ENCODE measurements around the gene NARS2.

DNA sequence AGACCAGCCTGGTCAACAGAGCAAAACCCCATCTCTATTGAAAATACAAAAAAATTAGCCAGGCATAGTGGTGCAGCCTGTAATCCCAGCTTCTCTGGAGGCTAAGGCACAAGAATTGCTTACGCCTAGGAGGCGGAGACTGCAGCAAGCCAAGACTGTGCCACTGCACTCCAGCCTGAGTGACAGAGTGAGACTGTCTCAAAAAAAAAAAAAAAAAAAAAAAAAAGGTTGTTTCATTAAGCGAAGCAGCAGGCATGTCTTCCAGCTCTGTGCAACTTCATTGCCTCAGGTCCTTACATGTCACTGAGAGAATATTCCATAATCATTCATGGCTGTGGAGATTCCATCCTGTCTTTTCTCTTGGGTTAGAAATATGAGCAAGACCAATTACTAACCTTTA is 174.0 kb downstream of the NARS2 start:
- TF ChIP-seq EZH2 (IDR thresholded peaks at IDR 0.05; ENCODE audit: insufficient read depth, poor library complexity, severe bottlenecking) (no peak), EZH2phosphoT487 (IDR thresholded peaks at IDR 0.05; ENCODE audit: insufficient read depth, low read depth) (no peak)
